GM19324 (cell line): ENCODE data around the gene ATN1.

Experiments used
- ATAC-seq: cut with Tn5 transposase; IDR thresholded peaks from one replicate; pipeline ENCODE4 v1.9.1; 2021; ENCODE audit warnings: mild to moderate bottlenecking, moderate library complexity; ENCODE audit not compliant: unreplicated experiment, low FRiP score

The ATN1 gene

DNA sequence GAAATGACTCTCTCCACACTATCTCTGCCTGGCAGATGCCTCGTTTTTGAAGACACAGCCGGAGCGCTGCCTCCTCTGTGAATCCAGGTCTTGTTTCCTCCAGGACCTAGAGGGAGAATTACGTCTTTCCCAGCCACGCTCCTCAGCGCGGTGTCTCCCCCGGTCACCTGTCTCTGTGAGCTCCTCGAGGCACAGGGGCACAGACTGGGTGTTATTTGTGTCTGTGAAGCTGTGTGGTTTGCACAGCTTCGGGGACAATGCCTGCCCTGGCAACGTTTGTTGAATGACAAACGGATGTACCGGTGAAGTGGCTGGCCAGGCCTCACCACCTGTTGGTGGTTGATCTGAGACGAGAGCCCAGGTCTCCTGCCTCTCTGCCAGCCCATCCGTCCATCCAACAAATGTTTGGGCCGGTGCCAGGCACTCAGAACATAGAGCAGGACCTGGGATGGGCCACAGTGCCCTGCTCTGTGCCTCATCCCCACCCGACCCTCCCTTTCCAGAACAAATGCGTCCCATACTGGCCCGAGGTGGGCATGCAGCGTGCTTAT is 29.5 kb downstream of the ATN1 start:
- no peak for ATAC-seq

GRCh38 chr12:6957741-6958608 is 30.2 kb downstream of the ATN1 start:
- ATAC-seq: no peak

DNA sequence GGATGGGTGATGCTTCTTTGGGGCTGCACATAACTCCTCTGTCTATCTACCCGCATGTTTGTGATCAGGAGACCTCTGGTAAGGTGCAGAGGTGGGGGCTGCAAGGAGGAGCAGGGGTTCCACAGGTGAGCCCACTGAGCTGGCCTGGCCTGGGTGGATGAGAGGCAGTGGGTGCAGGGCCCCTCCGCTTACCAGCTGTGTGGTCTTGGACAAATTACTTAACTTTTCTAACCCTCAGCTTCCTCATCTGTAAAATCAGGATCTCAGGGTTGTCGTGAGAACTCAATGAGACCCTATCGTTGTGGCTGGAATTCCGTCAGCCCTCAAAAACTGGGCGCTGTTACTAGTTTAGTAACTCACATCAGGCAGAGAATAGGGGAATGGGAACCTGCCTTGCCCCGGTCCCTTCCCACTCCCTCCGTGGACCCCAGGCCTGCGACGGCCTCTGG is 30.9 kb downstream of the ATN1 start:
- ATAC-seq: no peak

DNA sequence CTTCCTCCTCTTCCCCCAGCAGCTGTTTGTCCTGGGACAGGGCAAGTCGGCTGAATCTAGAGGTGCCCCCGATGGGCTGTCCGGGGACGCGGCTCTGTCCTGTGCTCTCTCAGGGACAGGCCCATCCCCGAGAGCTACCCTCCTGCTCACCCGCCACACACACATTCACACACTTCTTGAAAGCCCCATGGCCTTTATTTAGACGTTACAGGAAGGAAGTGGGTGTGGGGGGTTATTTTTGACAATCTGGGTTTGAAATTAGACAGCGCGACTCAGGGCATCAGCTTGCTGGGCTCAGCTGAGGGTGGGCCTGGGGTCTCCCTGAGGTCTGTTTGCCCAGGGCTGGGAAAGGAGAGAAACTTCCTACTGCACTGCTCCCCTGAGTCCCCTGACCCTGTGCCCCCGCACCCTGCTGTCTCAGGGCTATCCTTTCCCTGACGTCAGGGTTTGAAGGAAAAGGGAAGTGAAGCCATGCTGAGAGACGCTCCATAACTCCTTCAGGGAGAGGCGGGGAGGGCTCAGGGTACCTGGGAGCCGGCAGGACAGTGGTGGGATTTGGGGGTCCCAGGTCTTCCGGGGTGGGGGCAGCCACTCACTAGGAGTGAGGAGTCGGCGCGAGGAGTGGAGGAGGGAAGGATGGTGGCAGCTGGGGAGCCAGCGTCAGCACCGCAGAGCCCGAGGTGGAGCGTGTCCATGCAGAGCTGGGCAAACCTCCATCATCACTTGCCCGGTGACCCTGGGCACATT is 31.5 kb downstream of the ATN1 start:
- ATAC-seq: peak; percentile 47

DNA sequence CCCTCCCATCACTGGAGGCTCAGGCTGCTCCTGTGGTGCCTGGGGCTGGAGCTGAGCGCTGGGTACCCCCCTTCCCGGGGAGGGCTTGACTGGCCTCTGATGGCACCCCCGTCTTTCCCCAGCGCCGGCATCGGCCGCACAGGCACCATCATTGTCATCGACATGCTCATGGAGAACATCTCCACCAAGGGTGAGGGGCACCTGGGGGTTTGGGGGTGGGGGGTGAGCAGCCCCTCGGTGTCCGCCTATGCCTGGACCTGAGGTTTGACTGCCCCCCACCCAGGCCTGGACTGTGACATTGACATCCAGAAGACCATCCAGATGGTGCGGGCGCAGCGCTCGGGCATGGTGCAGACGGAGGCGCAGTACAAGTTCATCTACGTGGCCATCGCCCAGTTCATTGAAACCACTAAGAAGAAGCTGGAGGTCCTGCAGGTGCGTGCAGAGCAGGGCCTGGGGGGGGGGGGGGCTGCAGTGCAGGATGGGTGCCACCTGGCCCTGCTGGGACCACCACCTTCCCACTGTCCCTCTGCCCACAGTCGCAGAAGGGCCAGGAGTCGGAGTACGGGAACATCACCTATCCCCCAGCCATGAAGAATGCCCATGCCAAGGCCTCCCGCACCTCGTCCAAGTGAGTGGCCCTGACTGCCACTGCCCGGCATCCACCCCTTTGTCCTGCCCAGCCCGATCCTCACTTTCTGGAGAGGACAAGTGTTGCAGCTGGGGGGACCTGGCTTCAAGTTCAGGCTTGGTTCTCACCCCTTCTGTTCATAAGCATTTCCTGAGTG is 32.2 kb downstream of the ATN1 start:
- no peak for ATAC-seq

- ATAC-seq: no peak
These were observed 33.0 kb downstream of the ATN1 start for GRCh38 chr12:6960593-6961277.

DNA sequence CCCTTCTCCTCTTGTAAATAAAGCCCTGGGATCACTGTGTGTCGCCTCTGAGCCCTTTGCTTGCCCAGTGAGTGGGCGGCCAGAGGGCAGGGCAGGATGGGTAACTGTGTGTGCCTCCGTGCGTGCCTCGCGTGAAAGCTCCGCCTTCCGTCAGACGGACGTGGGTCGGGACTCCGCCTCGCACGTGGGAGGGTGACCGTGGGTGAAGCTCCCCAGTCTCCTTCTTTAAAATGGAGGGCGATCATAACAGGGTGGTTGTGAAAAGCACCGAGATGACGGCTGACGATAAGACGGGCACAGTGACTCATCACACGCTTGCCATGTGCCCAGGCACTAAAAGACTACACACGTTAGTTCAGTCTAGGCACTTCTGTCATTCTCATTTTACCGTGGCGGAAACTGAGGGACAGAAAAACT is 33.5 kb downstream of the ATN1 start:
- ATAC-seq: no peak

DNA sequence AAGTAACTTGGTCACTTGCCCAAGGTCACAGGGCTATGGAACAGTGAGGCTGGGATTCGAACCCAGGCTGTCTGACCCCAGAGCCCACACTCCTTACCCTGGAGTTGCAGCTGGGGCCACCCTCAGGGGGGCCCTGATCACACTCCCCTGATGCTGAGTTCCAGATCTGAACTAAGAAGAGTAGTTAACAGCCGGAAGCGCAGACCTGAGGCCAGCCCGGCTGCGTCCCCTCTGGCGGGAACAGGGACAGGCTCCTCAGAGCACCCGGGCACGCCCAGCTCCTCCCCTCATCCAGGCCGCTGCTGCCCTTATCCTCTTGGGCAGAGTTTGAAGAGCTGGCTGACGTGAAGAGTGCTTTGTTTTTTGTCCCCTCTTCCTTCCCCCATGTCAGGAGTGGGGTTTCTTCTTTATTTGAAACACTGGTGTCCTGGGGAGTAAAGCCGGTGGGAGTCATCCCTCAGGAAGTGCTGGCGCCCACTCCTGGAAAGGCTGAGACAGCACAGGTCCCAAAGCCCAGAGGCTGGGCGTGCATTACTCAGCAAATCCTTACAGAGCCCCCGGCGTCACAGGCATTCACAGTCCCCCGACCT is 34.0 kb downstream of the ATN1 start:
- ATAC-seq: no peak

DNA sequence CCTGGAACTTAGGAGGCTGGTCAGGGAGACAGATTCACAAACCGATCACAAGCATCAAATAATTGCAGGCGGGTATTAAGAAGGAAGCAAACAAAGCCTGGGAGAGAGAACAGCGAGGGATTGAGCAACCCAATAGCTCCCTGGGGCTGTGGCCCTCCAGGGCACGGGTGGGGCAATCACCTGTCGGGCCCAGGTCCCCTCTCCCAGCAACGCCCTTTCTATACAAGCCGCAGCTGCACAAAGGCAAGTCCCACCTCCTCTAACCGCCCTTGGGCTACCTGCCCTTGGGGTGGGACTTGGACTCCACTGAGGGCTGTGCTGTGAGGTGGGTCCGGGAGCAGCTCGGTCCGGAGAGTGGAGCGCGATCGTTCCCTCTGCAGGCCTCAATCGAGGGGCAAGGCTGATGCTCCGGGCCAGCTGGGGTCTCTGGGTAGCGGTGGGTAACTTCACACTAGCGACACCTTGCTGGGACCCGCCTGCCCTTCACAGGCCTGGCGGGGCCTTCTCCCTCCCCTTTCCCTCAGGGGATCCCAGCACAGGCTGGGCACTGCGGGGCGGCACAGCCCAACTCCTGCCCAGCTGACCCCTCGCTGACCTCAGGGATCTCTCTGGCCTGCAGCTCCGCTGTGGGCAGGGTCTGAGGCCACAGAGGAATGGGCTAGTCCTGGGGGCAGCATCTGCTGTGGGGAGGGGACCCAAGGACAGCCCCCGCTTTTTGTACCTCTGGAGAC is 34.7 kb downstream of the ATN1 start:
- ATAC-seq: no peak

DNA sequence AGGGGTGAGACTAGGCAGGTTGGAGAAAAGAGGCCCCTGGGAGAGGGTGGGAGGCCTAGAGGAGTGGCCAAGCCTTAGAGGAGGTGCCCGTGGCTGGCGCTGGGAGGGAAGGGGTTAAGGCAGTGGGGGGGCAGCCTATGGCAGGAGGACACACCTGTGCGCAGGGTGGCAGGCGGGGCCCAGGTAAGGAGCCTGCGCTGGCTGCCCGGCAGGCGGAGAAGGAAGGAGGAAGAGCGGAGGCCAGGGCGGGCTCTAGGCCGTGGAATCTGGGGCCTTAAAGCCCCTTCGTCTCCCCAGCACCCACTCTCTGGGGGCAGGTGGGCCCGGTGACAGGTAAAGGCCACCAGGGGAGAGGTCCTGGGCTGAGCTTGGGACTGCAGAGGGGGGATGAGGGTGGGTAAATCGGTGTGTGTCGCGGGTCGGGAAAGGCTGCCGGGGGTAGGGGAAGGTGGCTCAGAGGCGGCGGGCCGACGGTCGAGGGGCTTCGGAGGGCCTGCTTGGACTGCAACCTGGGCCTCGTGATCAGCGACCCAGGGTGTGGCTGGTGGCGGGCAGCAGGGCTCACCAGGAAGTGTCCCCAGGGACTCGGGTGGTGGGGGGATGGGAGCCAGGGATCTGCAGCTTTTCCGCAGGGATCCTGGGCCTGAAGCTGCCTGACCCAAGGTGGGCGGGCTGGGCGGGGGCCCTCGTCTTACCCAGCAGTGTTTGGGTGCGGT is 35.4 kb downstream of the ATN1 start:
- no peak for ATAC-seq

DNA sequence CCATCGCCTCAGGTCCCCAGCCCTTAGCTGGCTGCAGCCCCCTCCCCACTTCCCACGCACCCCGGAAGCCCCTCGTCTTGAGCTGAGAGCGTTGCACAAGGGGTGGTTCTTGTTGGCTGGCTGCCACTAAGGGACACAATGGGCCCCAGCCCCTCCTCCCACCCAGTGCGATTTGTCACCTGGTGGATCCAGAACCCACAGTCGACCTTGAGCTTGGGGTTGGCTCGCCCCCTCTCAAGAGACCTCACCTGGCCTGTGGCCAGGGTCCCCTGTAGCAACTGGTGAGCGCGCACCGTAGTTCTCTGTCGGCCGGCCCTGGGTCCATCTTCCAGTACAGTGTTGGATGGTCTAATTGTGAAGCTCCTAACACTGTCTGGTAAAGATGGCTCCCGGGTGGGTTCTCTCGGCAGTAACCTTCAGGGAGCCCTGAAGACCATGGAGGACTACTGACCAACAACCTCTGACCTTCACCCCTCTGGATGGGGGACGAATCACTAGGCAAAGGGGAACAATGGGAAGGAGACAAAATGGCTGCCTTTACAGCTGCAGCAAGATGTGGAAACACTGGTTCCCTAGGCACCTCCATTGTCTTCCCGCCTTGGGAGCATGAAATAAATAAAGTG is 36.1 kb downstream of the ATN1 start:
- no peak for ATAC-seq

GRCh38 chr12:6964605-6965025 is 36.9 kb downstream of the ATN1 start:
- ATAC-seq: no peak

GRCh38 chr12:6965026-6965661 is 37.4 kb downstream of the ATN1 start:
- ATAC-seq: no peak

DNA sequence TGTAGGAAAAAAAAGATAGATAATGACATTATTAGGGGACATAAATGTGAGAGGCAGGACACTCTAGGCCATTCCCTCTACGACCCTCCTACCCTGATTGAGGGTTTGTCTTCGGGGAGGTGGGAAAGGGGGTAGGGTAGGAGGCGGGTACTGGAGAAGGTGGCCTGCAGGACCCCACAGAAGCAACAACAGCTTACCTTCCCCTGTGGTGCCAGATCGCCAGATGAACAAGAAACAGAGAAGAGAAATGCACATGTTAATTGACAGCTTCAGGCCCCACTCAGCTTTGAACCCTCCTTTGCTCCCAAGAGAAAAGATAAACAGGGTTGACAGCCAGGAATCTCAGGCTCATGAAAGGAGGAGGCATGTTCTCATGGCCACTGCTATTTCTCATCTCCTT is 38.0 kb downstream of the ATN1 start:
- ATAC-seq: no peak

GRCh38 chr12:6966351-6966750 is 38.6 kb downstream of the ATN1 start:
- no peak for ATAC-seq

GRCh38 chr12:6967651-6968100 is 39.9 kb downstream of the ATN1 start:
- ATAC-seq: no peak

DNA sequence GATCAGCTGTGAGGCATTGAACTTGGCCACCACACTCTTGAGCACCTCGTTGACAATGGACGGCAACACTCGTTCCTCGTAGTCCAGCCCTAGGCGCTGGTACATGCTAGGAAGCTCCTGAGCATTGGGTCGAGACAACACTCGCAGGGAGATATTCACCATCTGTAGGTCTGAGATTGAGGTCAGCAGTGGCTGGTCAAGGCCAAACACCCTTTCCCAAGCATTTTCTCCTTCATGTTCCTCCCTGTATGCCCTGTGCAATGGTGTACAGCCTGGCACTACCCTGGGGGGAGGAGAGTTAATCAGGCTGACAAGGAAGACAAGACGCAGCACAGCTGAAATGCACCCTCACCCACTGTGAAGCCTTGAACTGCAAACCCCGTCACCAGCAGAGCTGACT is 40.7 kb downstream of the ATN1 start:
- no peak for ATAC-seq
